ENCODE results near the gene MTX1.
"Not testable (repeated sequence)": the region's sequence is repeated elsewhere in the genome, so short reads cannot be mapped to it uniquely, and the experiment has no call there.

MTX1 gene

GRCh38 chr1:155188268-155188667 is 20.2 kb upstream of the MTX1 start:
- DNase-seq (ENCODE audit: low read depth in 3 of 3): no peak

DNA sequence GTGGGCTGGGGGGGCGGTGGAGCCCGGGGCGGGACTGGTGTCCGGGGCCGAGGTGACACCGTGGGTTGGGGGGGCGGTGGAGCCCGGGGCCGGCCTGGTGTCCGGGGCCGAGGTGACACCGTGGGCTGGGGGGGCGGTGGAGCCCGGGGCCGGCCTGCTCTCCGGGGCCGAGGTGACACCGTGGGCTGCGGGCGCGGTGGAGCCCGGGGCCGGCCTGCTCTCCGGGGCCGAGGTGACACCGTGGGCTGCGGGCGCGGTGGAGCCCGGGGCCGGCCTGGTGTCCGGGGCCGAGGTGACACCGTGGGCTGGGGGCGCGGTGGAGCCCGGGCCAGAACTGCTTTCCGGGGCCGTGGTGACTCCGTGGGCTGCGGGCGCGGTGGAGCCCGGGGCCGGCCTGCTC is 18.6 kb upstream of the MTX1 start:
- not testable (repeated sequence) for DNase-seq (ENCODE audit: low read depth in 3 of 3)

DNA sequence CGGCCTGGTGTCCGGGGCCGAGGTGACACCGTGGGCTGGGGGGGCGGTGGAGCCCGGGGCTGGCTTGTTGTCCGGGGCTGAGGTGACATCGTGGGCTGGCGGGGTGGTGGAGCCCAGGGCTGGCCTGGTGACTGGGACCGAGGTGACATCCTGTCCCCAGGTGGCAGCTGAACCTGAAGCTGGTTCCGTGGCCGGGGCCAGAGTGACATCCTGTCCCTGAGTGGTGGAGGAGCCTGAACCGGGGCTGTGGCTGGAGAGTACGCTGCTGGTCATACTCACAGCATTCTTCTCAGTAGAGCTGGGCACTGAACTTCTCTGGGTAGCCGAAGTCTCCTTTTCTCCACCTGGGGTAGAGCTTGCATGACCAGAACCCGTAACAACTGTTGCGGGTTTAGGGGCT is 16.6 kb upstream of the MTX1 start:
- no peak for DNase-seq (ENCODE audit: low read depth in 3 of 3)

DNA sequence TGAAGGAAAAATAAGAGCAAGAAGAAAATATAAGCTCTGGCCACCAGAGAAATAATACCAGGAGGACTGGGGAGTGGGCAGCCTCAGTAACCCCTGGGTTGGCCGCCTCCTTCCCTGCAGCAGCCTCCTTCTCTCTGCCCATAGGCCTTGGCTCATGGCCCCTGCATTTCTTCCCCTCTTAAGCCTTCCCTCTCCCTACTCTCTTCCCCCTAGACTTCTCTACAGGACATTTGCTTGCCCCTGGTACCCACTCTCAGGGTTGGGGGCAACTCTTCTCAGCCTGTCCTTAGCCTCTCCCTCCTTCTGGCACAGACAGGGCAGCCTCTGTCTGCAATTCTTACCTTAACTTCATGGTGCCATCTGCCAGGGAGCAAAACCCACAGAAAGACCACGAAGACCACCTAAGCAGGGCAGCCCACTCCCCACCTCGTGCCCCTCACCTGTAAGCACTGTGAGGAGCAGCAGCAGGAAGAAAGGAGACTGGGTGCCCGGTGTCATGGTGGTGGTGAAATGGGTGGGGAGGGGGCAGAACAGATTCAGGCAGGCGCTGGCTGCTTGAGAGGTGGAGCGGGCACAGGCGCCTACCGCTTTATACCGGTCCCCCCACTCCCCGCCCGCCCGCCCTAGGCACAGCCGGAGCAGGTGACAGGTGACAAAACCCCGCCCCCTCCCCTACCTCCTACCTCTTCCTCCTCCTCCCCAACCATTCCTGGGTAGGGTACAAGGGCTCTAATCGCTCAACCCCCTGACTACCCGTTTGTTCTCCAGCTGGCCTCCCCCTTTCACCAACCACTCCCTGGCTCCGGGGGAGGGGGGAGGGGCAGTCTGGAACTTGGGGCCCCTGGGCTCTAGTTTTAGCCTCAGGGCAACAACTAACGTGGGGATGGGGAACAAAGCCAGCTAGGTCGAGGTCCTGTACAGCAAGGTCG is 15.9 kb upstream of the MTX1 start:
- DNase-seq (ENCODE audit: low read depth in 3 of 3): peak in 1 of 3 donors; percentile 40

DNA sequence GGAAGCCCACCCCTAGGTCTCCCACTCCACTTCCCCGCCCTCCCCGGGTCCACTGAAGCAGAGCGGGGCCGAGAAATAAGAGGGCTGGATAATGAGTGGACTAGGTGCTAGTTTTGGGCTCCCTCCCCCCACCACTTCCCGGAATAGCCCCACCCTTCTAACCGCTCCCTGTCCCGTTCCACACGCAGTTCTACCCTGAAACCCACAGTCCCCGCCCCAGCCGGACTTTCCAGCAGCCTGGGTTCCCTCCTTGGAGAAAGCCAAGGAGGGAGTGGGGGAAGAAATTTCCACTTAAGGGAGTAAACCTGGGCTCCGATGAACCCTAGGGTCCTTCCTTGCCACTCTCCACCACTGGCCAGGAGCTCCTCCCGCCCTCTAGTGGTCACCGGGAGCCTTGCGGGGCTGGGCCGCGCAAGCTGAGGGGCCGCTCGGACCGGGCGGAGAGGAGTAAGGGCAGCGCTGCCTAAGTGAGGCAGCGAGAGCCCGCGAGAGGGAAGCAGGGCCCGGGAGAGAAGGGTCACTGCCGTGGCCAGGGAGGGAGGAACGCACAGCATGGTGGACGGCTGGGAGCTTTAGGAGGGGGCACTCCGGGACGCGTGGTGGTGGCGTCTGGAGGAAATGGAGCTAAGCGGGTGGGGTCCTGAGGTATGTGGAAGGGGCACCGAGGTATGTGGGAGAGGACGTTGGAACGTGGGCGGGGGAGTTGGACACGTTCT is 15.1 kb upstream of the MTX1 start:
- DNase-seq (ENCODE audit: low read depth in 3 of 3): peak; percentile 71 to 81 (median 79)

GRCh38 chr1:155193991-155194240 is 14.6 kb upstream of the MTX1 start:
- DNase-seq (ENCODE audit: low read depth in 3 of 3): not testable (repeated sequence)

GRCh38 chr1:155195201-155196102 is 13.0 kb upstream of the MTX1 start:
- DNase-seq (ENCODE audit: low read depth in 3 of 3): no peak

- DNase-seq (ENCODE audit: low read depth in 3 of 3): no peak
These were observed 12.2 kb upstream of the MTX1 start for GRCh38 chr1:155196103-155196892.

GRCh38 chr1:155196893-155197638 is 11.4 kb upstream of the MTX1 start:
- no peak for DNase-seq (ENCODE audit: low read depth in 3 of 3)

- DNase-seq (ENCODE audit: low read depth in 3 of 3): no peak
These were observed 10.5 kb upstream of the MTX1 start for GRCh38 chr1:155197901-155198546.

DNA sequence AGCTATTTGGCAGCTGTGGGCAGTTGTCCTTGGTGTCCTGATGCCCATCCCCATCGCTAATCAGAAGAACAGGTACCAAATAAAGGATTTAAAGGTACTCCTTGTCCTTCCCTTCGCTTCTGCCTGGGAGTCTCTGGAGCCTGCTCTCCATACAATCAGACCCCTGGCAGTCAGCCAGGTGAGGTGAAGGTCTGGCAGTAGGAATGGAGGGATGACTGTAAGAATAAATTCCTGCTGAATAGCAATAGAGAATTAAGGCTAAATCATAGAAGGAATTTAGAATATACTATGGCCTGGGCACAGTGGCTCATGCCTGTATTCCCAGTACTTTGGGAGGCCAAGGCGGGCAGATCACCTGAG is 10.0 kb upstream of the MTX1 start:
- DNase-seq (ENCODE audit: low read depth in 3 of 3): no peak

DNA sequence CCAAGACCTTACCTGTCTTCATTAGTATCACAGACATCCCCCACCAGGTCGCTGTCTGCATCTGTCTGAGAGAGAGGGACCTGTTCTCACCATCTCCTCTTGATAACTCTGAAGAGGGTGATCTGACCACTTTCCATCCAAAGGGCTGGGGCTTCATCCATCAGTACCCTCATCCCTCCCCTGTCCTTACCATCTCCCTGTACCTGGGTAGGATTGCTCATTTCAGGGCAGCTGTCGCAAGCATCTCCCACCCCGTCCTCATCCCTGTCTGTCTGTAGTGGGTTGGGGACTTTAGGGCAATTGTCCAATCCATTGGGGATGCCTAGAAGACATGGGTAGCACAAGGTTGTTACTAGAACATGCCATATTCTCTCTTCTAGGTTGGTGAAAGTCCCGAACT is 8.7 kb upstream of the MTX1 start:
- DNase-seq (ENCODE audit: low read depth in 3 of 3): no peak

DNA sequence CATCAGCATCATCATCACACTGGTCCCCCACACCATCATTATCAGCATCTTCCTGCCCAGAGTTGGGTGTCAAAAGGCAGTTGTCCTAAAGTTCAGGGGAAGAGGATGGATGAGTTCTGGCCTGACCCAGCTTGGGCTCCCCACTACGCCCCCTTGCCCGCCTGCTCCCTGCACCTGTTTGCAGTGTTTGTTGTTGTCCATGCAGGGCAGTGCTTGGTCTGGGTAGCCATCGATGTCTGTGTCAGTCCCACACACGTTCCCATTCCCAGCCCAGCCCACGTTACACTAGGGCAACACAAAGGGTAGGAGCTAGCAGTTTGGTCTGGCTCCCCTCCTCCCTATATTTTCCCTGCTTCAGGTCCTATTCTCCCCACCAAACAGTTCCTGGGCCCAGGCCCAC is 7.6 kb upstream of the MTX1 start:
- DNase-seq (ENCODE audit: low read depth in 3 of 3): no peak

DNA sequence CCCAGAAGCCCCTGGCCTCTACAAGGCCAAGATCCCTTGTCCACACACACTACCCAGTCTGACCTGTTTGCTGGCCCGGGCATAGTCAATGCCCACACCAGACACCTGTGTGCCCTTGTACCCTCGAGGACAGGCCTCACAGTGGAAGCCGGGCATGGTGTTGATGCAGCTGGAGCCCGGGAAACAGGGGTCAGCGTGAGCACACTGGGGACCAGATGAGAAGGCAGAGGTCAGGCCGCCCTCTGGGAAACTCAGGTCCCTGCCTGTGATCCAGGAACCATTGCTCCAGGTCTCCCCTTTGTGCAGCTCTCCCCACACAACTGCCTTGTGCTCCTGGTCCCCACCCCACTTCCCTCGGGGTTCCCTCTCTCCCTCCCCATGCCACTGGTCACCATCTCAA is 6.3 kb upstream of the MTX1 start:
- DNase-seq (ENCODE audit: low read depth in 3 of 3): no peak

- no peak for DNase-seq (ENCODE audit: low read depth in 3 of 3)
These were observed 5.6 kb upstream of the MTX1 start for GRCh38 chr1:155202731-155203515.

DNA sequence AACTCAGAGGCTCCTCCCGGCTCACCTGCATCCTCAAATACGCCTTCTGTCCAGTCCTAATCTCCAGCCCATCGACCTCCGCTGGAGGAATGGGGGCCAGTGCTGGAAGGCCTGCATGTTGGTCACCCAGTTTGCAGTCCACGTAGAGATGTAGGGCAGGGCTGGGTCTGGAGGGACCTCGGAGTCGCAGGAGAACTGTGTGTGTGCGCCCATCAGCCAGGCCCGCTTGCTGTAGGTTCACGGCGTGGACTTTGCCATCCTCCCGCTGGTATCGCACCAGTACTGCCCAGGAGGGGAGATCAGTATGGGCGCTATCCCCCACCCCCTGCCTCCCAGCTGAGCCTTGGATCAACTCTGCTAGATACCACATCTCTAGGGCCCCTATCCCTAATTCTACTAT is 3.5 kb upstream of the MTX1 start:
- no peak for DNase-seq (ENCODE audit: low read depth in 3 of 3)

GRCh38 chr1:155205969-155206593 is 2.4 kb upstream of the MTX1 start:
- no peak for DNase-seq (ENCODE audit: low read depth in 3 of 3)

- peak; percentile 79 to 89 (median 85) for DNase-seq (ENCODE audit: low read depth in 3 of 3)
These were observed 1.3 kb upstream of the MTX1 start for GRCh38 chr1:155206891-155207805.

All from stimulated activated CD4-positive, alpha-beta T cell treated with anti-CD3 and anti-CD28 coated beads, TNF-alpha, amount 100 ng/mL, for 48 hours (primary cell).